H1 (cell line): ENCODE data around the gene FAM193A. TPM values are rescaled to one million over a fixed set of nuclear protein-coding genes. Genes with fewer than 3 reads are reported as not detected.

Experiments
- CTCF ChIA-PET: fragments of 300-600 bp; sonication (Branson Sonifier 250); formaldehyde crosslinking; loops from one replicate; lab custom pipeline; 2021; ENCODE audit not compliant: partially characterized antibody; lab: Charles Lee
- POLR2A ChIA-PET: fragments of 300-600 bp; sonication (Branson Sonifier 250); formaldehyde crosslinking; loops from one replicate; lab custom pipeline; 2021; ENCODE audit warnings: inconsistent platforms; ENCODE audit not compliant: partially characterized antibody; lab: Charles Lee
- DNase-seq, 2 experiments: peaks; one replicate each; pipeline versions ENCODE4 v3.0.0 to v3.0.0-alpha.2; 2010 to 2022; ENCODE audit warnings: low spot score in 2 of 2, low read depth in 1 of 2, mixed read lengths in 1 of 2
- FAIRE-seq: peaks from 2 replicates; lab custom pipeline; 2011; peaks lifted over from hg19 to GRCh38; lab: Jason Lieb, UNC
- H2AFZ ChIP-seq: 2 replicates; pipeline ENCODE4 v1.8.1; 2012; ENCODE audit warnings: low read length, inconsistent platforms
- H2AK5ac ChIP-seq: 2 replicates; pipeline ENCODE4 v1.6.1; 2013; ENCODE audit warnings: low read depth, low read length
- H2BK120ac ChIP-seq: replicated peaks from 2 replicates; pipeline ENCODE3; 2013; ENCODE audit warnings: low read depth, low read length, inconsistent platforms
- H2BK12ac ChIP-seq: 2 replicates; pipeline ENCODE4 v1.6.1; 2013; ENCODE audit warnings: low read depth, low read length
- H2BK15ac ChIP-seq: 2 replicates; pipeline ENCODE4 v1.6.1; 2013; ENCODE audit warnings: low read length
- H2BK20ac ChIP-seq: 2 replicates; pipeline ENCODE4 v1.6.1; 2013; ENCODE audit warnings: low read length
- H2BK5ac ChIP-seq: 2 replicates; pipeline ENCODE4 v1.6.1; 2013; ENCODE audit warnings: low read depth, low read length
- H3K14ac ChIP-seq: 2 replicates; pipeline ENCODE4 v1.6.1; 2013; ENCODE audit warnings: inconsistent platforms; ENCODE audit not compliant: insufficient read length
- H3K18ac ChIP-seq: 2 replicates; pipeline ENCODE4 v1.6.1; 2013; ENCODE audit warnings: low read length; ENCODE audit errors: extremely low read depth
- H3K23ac ChIP-seq: 2 replicates; pipeline ENCODE4 v1.6.1; 2013; ENCODE audit warnings: inconsistent platforms; ENCODE audit not compliant: insufficient read length
- H3K23me2 ChIP-seq: 2 replicates; pipeline ENCODE4 v1.6.1; 2013; ENCODE audit warnings: low read depth, low read length
- H3K27ac ChIP-seq: 2 replicates; pipeline ENCODE4 v1.6.1; 2011; ENCODE audit warnings: low read depth, low read length, inconsistent platforms
- H3K27me3 ChIP-seq, 4 experiments: replicated peaks in 1 of 4; 1 replicate in 1 of 4; 2 replicates in 3 of 4; pipeline versions ENCODE4 v1.6.1 to v1.8.1; 2011 to 2013; ENCODE audit warnings: low read length in 3 of 4, mild to moderate bottlenecking in 3 of 4, inconsistent platforms in 2 of 4, mixed read lengths in 2 of 4, moderate library complexity in 1 of 4; ENCODE audit not compliant: control insufficient read depth in 3 of 4, insufficient read depth in 3 of 4; ENCODE audit errors: extremely low read depth in 1 of 4
- H3K36me3 ChIP-seq, 4 experiments: 2 replicates each; pipeline versions ENCODE4 v1.6.1 to v1.8.1; 2011 to 2013; ENCODE audit warnings: mild to moderate bottlenecking in 4 of 4, low read length in 3 of 4, moderate library complexity in 2 of 4, control low read depth in 1 of 4, inconsistent platforms in 1 of 4; ENCODE audit not compliant: insufficient read depth in 4 of 4, control insufficient read depth in 2 of 4
- H3K4ac ChIP-seq: replicated peaks from 2 replicates; pipeline ENCODE3; 2013; ENCODE audit warnings: low read length, low read depth, mixed read lengths, inconsistent platforms; ENCODE audit not compliant: insufficient read length
- H3K4me1 ChIP-seq, 4 experiments: replicated peaks in 1 of 4; 1 replicate in 1 of 4; 2 replicates in 3 of 4; pipeline versions ENCODE4 v1.6.1 to v1.8.1; 2011 to 2013; ENCODE audit warnings: low read length in 3 of 4, inconsistent platforms in 2 of 4, mixed read lengths in 1 of 4; ENCODE audit not compliant: insufficient read depth in 4 of 4, control insufficient read depth in 3 of 4
- H3K4me2 ChIP-seq, 2 experiments: 2 replicates each; pipeline versions ENCODE4 v1.6.1 to v1.8.1; 2011 to 2013; ENCODE audit warnings: low read depth in 2 of 2, low read length in 2 of 2, control low read depth in 1 of 2, inconsistent platforms in 1 of 2, mild to moderate bottlenecking in 1 of 2; ENCODE audit not compliant: insufficient read depth in 1 of 2
- H3K4me3 ChIP-seq, 4 experiments: fragments of 200-600, 300-600 bp in 1 of 4; sonication (generic), shearing (Covaris generic), sonication (Bioruptor Twin) in 1 of 4; 2 replicates each; pipeline versions ENCODE4 v1.5.1 to v1.8.1; 2011 to 2016; ENCODE audit warnings: low read length in 4 of 4, low read depth in 3 of 4, control low read depth in 2 of 4, inconsistent platforms in 2 of 4, mild to moderate bottlenecking in 2 of 4, mixed read lengths in 1 of 4, moderate library complexity in 1 of 4; ENCODE audit not compliant: insufficient read depth in 2 of 4; ENCODE audit errors: extremely low read depth in 1 of 4
- H3K56ac ChIP-seq: replicated peaks from 2 replicates; pipeline ENCODE3; 2013; ENCODE audit warnings: low read depth, mild to moderate bottlenecking, mixed read lengths, low read length, inconsistent platforms; ENCODE audit not compliant: insufficient read length
- H3K79me1 ChIP-seq: 2 replicates; pipeline ENCODE4 v1.6.1; 2013; ENCODE audit warnings: low read depth, low read length, control low read depth
- H3K79me2 ChIP-seq, 2 experiments: 2 replicates each; pipeline versions ENCODE4 v1.6.1 to v1.8.1; 2012 to 2013; ENCODE audit warnings: low read length in 2 of 2, mild to moderate bottlenecking in 2 of 2, inconsistent platforms in 1 of 2; ENCODE audit not compliant: insufficient read depth in 2 of 2, control insufficient read depth in 1 of 2
- H3K9ac ChIP-seq, 4 experiments: replicated peaks in 1 of 4; 1 replicate in 1 of 4; 2 replicates in 3 of 4; pipeline versions ENCODE4 v1.6.1 to v1.8.1; 2011 to 2013; ENCODE audit warnings: low read depth in 3 of 4, low read length in 3 of 4, control low read depth in 2 of 4, mild to moderate bottlenecking in 2 of 4, moderate library complexity in 2 of 4, inconsistent platforms in 1 of 4; ENCODE audit errors: extremely low read depth in 1 of 4
- H3K9me3 ChIP-seq, 2 experiments: 2 replicates each; pipeline versions ENCODE4 v1.6.1 to v1.8.1; 2012 to 2013; ENCODE audit warnings: mild to moderate bottlenecking in 2 of 2, moderate library complexity in 2 of 2, control low read depth in 1 of 2, inconsistent platforms in 1 of 2, low read depth in 1 of 2, low read length in 1 of 2, mixed read lengths in 1 of 2; ENCODE audit not compliant: insufficient read depth in 2 of 2
- H4K20me1 ChIP-seq, 2 experiments: replicated peaks in 1 of 2; 2 replicates each; pipeline versions ENCODE3 to v1.8.1; 2011 to 2013; ENCODE audit warnings: inconsistent platforms in 2 of 2, low read length in 2 of 2, mild to moderate bottlenecking in 1 of 2; ENCODE audit not compliant: insufficient read depth in 2 of 2, control insufficient read depth in 1 of 2
- H4K5ac ChIP-seq: 2 replicates; pipeline ENCODE4 v1.6.1; 2013; ENCODE audit warnings: low read length, low read depth, mixed read lengths, inconsistent platforms; ENCODE audit not compliant: insufficient read length
- H4K8ac ChIP-seq: 2 replicates; pipeline ENCODE4 v1.8.0; 2013; ENCODE audit warnings: mild to moderate bottlenecking, moderate library complexity, low read length, inconsistent platforms; ENCODE audit not compliant: insufficient read depth; ENCODE audit errors: extremely low read depth
- H4K91ac ChIP-seq: replicated peaks from 2 replicates; pipeline ENCODE3; 2013; ENCODE audit warnings: low read length, mixed read lengths, inconsistent platforms; ENCODE audit not compliant: insufficient read length
- CBX8 ChIP-seq: fragments of 300-800, 300-1000 bp; sonication (generic); IDR thresholded peaks from 2 replicates; pipeline ENCODE4 v1.7.1; 2016; ENCODE audit warnings: low read depth, low read length, borderline replicate concordance
- NRF1 ChIP-seq: IDR thresholded peaks from 2 replicates; pipeline ENCODE4 v1.6.1; 2011; ENCODE audit warnings: mild to moderate bottlenecking, low read depth, low read length, improper control_type of control experiment
- SP2 ChIP-seq: IDR thresholded peaks from 2 replicates; pipeline ENCODE4 v1.6.1; 2012; ENCODE audit warnings: mild to moderate bottlenecking, low read length, inconsistent platforms
- TAF7 ChIP-seq: optimal IDR thresholded peaks from 2 replicates; pipeline ENCODE3; 2011; ENCODE audit warnings: low read depth, mild to moderate bottlenecking, inconsistent platforms, low read length, moderate library complexity, borderline replicate concordance
- WGBS, 2 experiments: shearing (Covaris generic) in 1 of 2; methylation state at CpG; one replicate each; pipeline versions ENCODE4 v1.1.6 to v1.1.7; 2013 to 2015; ENCODE audit warnings: low lambda C conversion rate in 2 of 2, mixed read lengths in 2 of 2, inconsistent platforms in 1 of 2, low coverage in 1 of 2, missing lambda C conversion rate in 1 of 2; ENCODE audit not compliant: insufficient replicate concordance in 2 of 2, insufficient coverage in 1 of 2, insufficient read length in 1 of 2; ENCODE audit errors: extremely low coverage in 1 of 2, missing lambda C conversion rate in 1 of 2; 5-methylcytosine and 5-hydroxymethylcytosine counted together
- polyA plus RNA-seq, 7 experiments: library from polyadenylated mRNA; depleted of rRNA in 3 of 7; stranded (reverse) in 5 of 7; unstranded in 2 of 7; fragments of >200 nt in 5 of 7; fragments of 200-250 nt in 2 of 7; gene quantifications; 1 replicate in 5 of 7; 2 replicates in 1 of 7; 4 replicates in 1 of 7; pipeline versions ENCODE4 v1.2.1 to v1.2.3, GENCODE V29; 2011 to 2013; ENCODE audit warnings: missing spikeins in 2 of 7, mixed read lengths in 2 of 7
- total RNA-seq: library from RNA; stranded (reverse); fragmentation: NEBNext Ultra II Directional; extraction: Animal tissue kit (Norgen Biotek cat#: 25700); gene quantifications from 2 replicates; pipeline ENCODE4 v1.2.1, GENCODE V29; 2021
- TF ChIP-seq, protein P1 (sequence below): IDR thresholded peaks from 2 replicates; pipeline ENCODE4 v1.6.1; 2012; ENCODE audit warnings: inconsistent platforms

FAM193A gene
- total and polyA plus RNA-seq, 2 of the 8 experiments (the other 6 are each of a cell fraction or from before 2014, with no cell fraction given): 8.7 to 26.2 TPM

DNA sequence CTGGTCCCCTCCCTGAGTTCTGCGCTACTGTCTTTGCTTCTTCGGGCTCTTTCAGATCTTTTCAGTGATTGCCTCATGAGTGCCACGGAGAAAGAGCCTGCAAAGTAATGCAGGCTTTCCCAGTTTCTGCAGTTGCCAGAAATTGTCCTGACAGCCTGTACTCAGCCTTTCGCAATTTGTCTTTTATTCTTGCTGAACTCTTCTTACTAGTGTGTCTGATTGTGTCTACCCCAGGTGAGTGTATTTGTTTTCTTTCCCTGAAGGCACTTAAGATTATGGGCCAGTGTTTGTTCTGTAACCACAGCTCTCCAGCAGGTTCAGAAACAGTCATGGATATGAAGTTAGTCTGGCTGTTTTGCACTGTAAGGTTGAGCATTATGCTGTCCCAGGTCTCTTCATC lies 47.1 kb downstream of the FAM193A start:
- WGBS, 2 experiments: 90% methylated on average over 4 of the region's 4 CpGs; no CpG with 5 or more reads in 1 of the 2 experiments
- H3K14ac ChIP-seq: no peak overlapping the region

More for the DNA sequence above, 47.1 kb downstream of the FAM193A start:
- Histone ChIP-seq H3K4me1 (peaks cover 2 to 12% (median 3%) of the 10 kb centered on the region in 4 experiments; a peak in 6 of 7 replicates), H3K36me3 (no peaks in the 10 kb centered on the region; a peak in 1 of 8 replicates), H3K56ac (no peak overlapping the region), H4K5ac (no peak overlapping the region), H3K4me2 (no peak overlapping the region), H4K20me1 (peaks cover 11 to 18% of the 10 kb centered on the region in 2 experiments), H2BK12ac (no peak overlapping the region), H2BK20ac (no peak overlapping the region), H2AK5ac (no peak overlapping the region), H3K79me1 (peaks cover 16% of the 10 kb centered on the region; the same call in 1 of the 2 replicates), H3K9ac (no peak overlapping the region), H3K27ac (no peak overlapping the region), H4K8ac (no peak overlapping the region), H2BK120ac (no peak overlapping the region), H2BK5ac (no peak overlapping the region), H2BK15ac (no peak overlapping the region), H2AFZ (no peak overlapping the region), H3K23me2 (no peaks in the 10 kb centered on the region), H3K18ac (no peak overlapping the region), H3K4ac (no peak overlapping the region), H3K79me2 (peaks cover 6 to 94% of the 10 kb centered on the region in 2 experiments; a peak in 3 of 4 replicates), H3K9me3 (no peaks in the 10 kb centered on the region), H4K91ac (no peak overlapping the region), H3K23ac (no peak overlapping the region), H3K4me3 (no peak overlapping the region), H3K27me3 (no peaks in the 10 kb centered on the region)
- ChIA-PET CTCF (interaction anchor here (1.4 kb wide), 1 partner anchor 26 kb away, joined by 3 read pairs; no protein-coding TSS in a partner anchor), POLR2A (no interaction called here)
- no peak for FAIRE-seq
- no peak for DNase-seq
- TF ChIP-seq NRF1 (no peak), TAF7 (no peak), CBX8 (no peak), SP2 (no peak)
- TF ChIP-seq, protein P1, sequence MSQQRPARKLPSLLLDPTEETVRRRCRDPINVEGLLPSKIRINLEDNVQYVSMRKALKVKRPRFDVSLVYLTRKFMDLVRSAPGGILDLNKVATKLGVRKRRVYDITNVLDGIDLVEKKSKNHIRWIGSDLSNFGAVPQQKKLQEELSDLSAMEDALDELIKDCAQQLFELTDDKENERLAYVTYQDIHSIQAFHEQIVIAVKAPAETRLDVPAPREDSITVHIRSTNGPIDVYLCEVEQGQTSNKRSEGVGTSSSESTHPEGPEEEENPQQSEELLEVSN: no peak
